ENCODE results near the gene FBXO3. TPM values are rescaled to one million over a fixed set of nuclear protein-coding genes. Genes with fewer than 3 reads are reported as not detected.

FBXO3 gene
- polyA plus RNA-seq, 1 experiment = 43.4 TPM

DNA sequence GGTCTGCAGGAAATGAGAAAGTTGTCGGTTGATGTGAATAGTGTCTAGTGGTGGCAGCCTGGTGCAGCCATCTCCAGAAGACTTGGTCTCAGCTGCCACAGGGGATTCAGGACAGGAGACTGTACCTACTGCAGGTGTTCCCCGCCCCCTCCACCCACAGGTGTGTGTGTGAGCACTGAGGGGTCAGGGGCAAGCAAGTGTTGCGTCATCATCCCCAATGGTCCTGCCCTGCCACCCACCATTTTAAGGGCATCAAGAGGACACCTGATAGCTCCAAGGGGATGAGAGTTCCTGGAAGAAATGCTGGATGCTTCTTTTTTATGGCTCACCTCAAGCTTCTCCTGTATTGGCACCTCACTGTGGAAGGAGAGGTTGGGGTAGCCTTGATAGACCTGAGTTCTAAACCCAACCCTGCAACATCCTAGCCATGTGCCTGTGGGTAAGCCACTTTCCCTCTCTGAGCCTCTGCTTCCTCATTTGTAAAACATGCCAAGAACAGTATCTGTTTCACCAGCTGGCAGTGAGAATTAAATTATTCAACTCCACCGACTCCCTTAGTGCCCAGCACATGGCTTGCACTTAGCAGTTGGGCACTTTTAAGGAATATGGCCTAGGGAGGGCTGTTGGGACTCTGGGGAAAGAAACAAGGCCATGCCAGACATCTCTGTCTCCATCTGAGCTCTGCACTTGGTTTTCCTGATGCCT lies 79.8 kb downstream of the FBXO3 start:
- Histone ChIP-seq H3K27ac (ENCODE audit: low read depth, low read length) (no peak overlapping the region), H3K4me3 (ENCODE audit: low read depth, low read length) (no peak overlapping the region), H3K27me3 (ENCODE audit: control insufficient read depth, insufficient read depth, low read length) (no peaks in the 10 kb centered on the region), H3K9me3 (ENCODE audit: control insufficient read depth, insufficient read depth, low read length) (no peaks in the 10 kb centered on the region)
- no peak for DNase-seq (ENCODE audit: low read depth, low spot score)
- no peak for TF ChIP-seq CTCF (IDR thresholded peaks at IDR 0.05; ENCODE audit: low read depth, low read length)
- POLR2A ChIA-PET = interaction anchor here (0.5 to 1.5 kb wide), 3 partner anchors 42 to 131 kb away, joined by 3 to 5 read pairs (median 4); no protein-coding TSS in a partner anchor
- CTCF ChIA-PET = interaction anchor here (0.6 to 4.1 kb wide), 3 partner anchors 42 to 332 kb away, joined by 3 to 30 read pairs (median 4); partner anchors contain the start of gene CD59

- POLR2A ChIA-PET = interaction anchor here (0.7 to 1.6 kb wide), 4 partner anchors 9 to 246 kb away, joined by 3 to 30 read pairs (median 6); partner anchors contain the start of genes C11orf91 and CD59
- CTCF ChIA-PET = interaction anchor here (1.0 to 9.9 kb wide), 6 partner anchors 50 to 328 kb away, joined by 3 to 210 read pairs (median 6); no protein-coding TSS in a partner anchor
- Histone ChIP-seq H3K9me3 (ENCODE audit: control insufficient read depth, insufficient read depth, low read length) (no peaks in the 10 kb centered on the region), H3K4me3 (ENCODE audit: low read depth, low read length) (no peak overlapping the region), H3K27ac (ENCODE audit: low read depth, low read length) (peak overlapping the region; percentile 81), H3K27me3 (ENCODE audit: control insufficient read depth, insufficient read depth, low read length) (no peaks in the 10 kb centered on the region)
- TF ChIP-seq CTCF (IDR thresholded peaks at IDR 0.05; ENCODE audit: low read depth, low read length) = no peak
- no peak for DNase-seq (ENCODE audit: low read depth, low spot score)
Measured at GRCh38 chr11:33692541-33692940, 81.8 kb downstream of the FBXO3 start.

GRCh38 chr11:33692013-33692504 lies 82.3 kb downstream of the FBXO3 start:
- DNase-seq (ENCODE audit: low read depth, low spot score) = peak; percentile 91
- H3K4me3 ChIP-seq (ENCODE audit: low read depth, low read length) = peak overlapping the region; percentile 38
- H3K9me3 ChIP-seq (ENCODE audit: control insufficient read depth, insufficient read depth, low read length) = no peaks in the 10 kb centered on the region
- H3K27me3 ChIP-seq (ENCODE audit: control insufficient read depth, insufficient read depth, low read length) = no peaks in the 10 kb centered on the region
- no peak for TF ChIP-seq CTCF (IDR thresholded peaks at IDR 0.05; ENCODE audit: low read depth, low read length)
- peak overlapping the region; percentile 98 for H3K27ac ChIP-seq (ENCODE audit: low read depth, low read length)
- POLR2A ChIA-PET = interaction anchor here (0.5 to 1.6 kb wide), 6 partner anchors 9 to 531 kb away, joined by 3 to 30 read pairs (median 4); partner anchors contain the start of genes C11orf91, CD59 and CSTF3
- CTCF ChIA-PET = interaction anchor here (1.0 to 9.9 kb wide), 6 partner anchors 51 to 328 kb away, joined by 3 to 210 read pairs (median 6); no protein-coding TSS in a partner anchor

GRCh38 chr11:33691066-33691864 lies 83.1 kb downstream of the FBXO3 start:
- no peaks in the 10 kb centered on the region for H3K27me3 ChIP-seq (ENCODE audit: control insufficient read depth, insufficient read depth, low read length)
- H3K9me3 ChIP-seq (ENCODE audit: control insufficient read depth, insufficient read depth, low read length) = no peaks in the 10 kb centered on the region
- peak overlapping the region; percentile 98 for H3K27ac ChIP-seq (ENCODE audit: low read depth, low read length)
- no peak overlapping the region for H3K4me3 ChIP-seq (ENCODE audit: low read depth, low read length)
- CTCF ChIA-PET = interaction anchor here (0.8 to 9.9 kb wide), 7 partner anchors 51 to 625 kb away, joined by 3 to 210 read pairs (median 8); no protein-coding TSS in a partner anchor
- no peak for DNase-seq (ENCODE audit: low read depth, low spot score)
- no peak for TF ChIP-seq CTCF (IDR thresholded peaks at IDR 0.05; ENCODE audit: low read depth, low read length)
- POLR2A ChIA-PET = interaction anchor here (0.5 to 2.8 kb wide), 8 partner anchors 9 to 530 kb away, joined by 3 to 30 read pairs (median 6); partner anchors contain the start of genes C11orf91, CD59 and CSTF3

Other genes starting within 250 kb of the FBXO3 start
- not detected in 2 replicates for gene C11orf91, start 73.7 kb downstream of the FBXO3 start, polyA plus RNA-seq (2011; rRNA removed)
- 1,182 and 1,226 TPM in 2 replicates for gene CD59, start 38.1 kb downstream of the FBXO3 start, polyA plus RNA-seq (2011; rRNA removed)
- 0.05 TPM in 1 of 2 replicates, not detected in the other for gene LMO2, start 117.6 kb upstream of the FBXO3 start, polyA plus RNA-seq (2011; rRNA removed)

All from AG04450 (cell line).